Measurements from ENCODE around the gene KCNQ5.

The KCNQ5 gene

GRCh38 chr6:72787391-72788031 is 165.6 kb downstream of the KCNQ5 start:
- H3K4me2 ChIP-seq: no peak overlapping the region; the same call in 1 of the 2 replicates
- H4K20me1 ChIP-seq (ENCODE audit: insufficient read depth): no peaks in the 10 kb centered on the region
- peaks cover 77% of the 10 kb centered on the region for H3K4me1 ChIP-seq (ENCODE audit: low read depth, poor library complexity, severe bottlenecking)
- H3K36me3 ChIP-seq (ENCODE audit: insufficient read depth): no peaks in the 10 kb centered on the region
- no peak for TF ChIP-seq CTCF (conservative IDR thresholded peaks at IDR 0.05; ENCODE audit: low read depth, low read length)
- H3K9ac ChIP-seq: no peak overlapping the region
- no peaks in the 10 kb centered on the region for H3K27me3 ChIP-seq (ENCODE audit: insufficient read depth, low read depth)
- no peak overlapping the region for H3K4me3 ChIP-seq (IDR thresholded peaks at IDR 0.05; ENCODE audit: insufficient read depth, low read depth, low read length)
- H3K79me2 ChIP-seq (ENCODE audit: insufficient read depth, low read depth): peaks cover 3% of the 10 kb centered on the region; the same call in 1 of the 2 replicates
- H3K27ac ChIP-seq: no peak overlapping the region
- no peak overlapping the region for H2AFZ ChIP-seq (ENCODE audit: low read depth)

- TF ChIP-seq CTCF (conservative IDR thresholded peaks at IDR 0.05; ENCODE audit: low read depth, low read length): no peak
- H4K20me1 ChIP-seq (ENCODE audit: insufficient read depth): no peaks in the 10 kb centered on the region
- H3K9ac ChIP-seq: no peak overlapping the region
- H3K79me2 ChIP-seq (ENCODE audit: insufficient read depth, low read depth): peaks cover 5% of the 10 kb centered on the region; the same call in 1 of the 2 replicates
- H3K27ac ChIP-seq: no peak overlapping the region
- peaks cover 70% of the 10 kb centered on the region for H3K4me1 ChIP-seq (ENCODE audit: low read depth, poor library complexity, severe bottlenecking)
- H3K36me3 ChIP-seq (ENCODE audit: insufficient read depth): no peaks in the 10 kb centered on the region
- H2AFZ ChIP-seq (ENCODE audit: low read depth): no peak overlapping the region
- H3K4me2 ChIP-seq: peak overlapping the region; percentile 57; the same call in 1 of the 2 replicates
- no peak overlapping the region for H3K4me3 ChIP-seq (IDR thresholded peaks at IDR 0.05; ENCODE audit: insufficient read depth, low read depth, low read length)
- H3K27me3 ChIP-seq (ENCODE audit: insufficient read depth, low read depth): no peaks in the 10 kb centered on the region
Measured at GRCh38 chr6:72788188-72788587, 166.3 kb downstream of the KCNQ5 start.

- H3K4me3 ChIP-seq (IDR thresholded peaks at IDR 0.05; ENCODE audit: insufficient read depth, low read depth, low read length): no peak overlapping the region
- no peaks in the 10 kb centered on the region for H4K20me1 ChIP-seq (ENCODE audit: insufficient read depth)
- peak overlapping the region; percentile 57; the same call in 1 of the 2 replicates for H3K4me2 ChIP-seq
- no peaks in the 10 kb centered on the region for H3K36me3 ChIP-seq (ENCODE audit: insufficient read depth)
- peaks cover 60% of the 10 kb centered on the region for H3K4me1 ChIP-seq (ENCODE audit: low read depth, poor library complexity, severe bottlenecking)
- no peak overlapping the region for H3K9ac ChIP-seq
- no peak for TF ChIP-seq CTCF (conservative IDR thresholded peaks at IDR 0.05; ENCODE audit: low read depth, low read length)
- H3K27me3 ChIP-seq (ENCODE audit: insufficient read depth, low read depth): no peaks in the 10 kb centered on the region
- H3K79me2 ChIP-seq (ENCODE audit: insufficient read depth, low read depth): 0 out of 2 replicates have a peak, but pooled peaks cover 5% of the 10 kb centered on the region
- H2AFZ ChIP-seq (ENCODE audit: low read depth): no peak overlapping the region
- peak overlapping the region; percentile 25; the same call in 1 of the 2 replicates for H3K27ac ChIP-seq
Measured at GRCh38 chr6:72789145-72789544, 167.3 kb downstream of the KCNQ5 start.

- Histone ChIP-seq H3K27me3 (ENCODE audit: insufficient read depth, low read depth) (no peaks in the 10 kb centered on the region), H2AFZ (ENCODE audit: low read depth) (no peak overlapping the region), H4K20me1 (ENCODE audit: insufficient read depth) (no peaks in the 10 kb centered on the region), H3K4me3 (IDR thresholded peaks at IDR 0.05; ENCODE audit: insufficient read depth, low read depth, low read length) (no peak overlapping the region), H3K9ac (no peak overlapping the region), H3K4me2 (no peak overlapping the region), H3K79me2 (ENCODE audit: insufficient read depth, low read depth) (0 out of 2 replicates have a peak, but pooled peaks cover 5% of the 10 kb centered on the region), H3K36me3 (ENCODE audit: insufficient read depth) (no peaks in the 10 kb centered on the region), H3K4me1 (ENCODE audit: low read depth, poor library complexity, severe bottlenecking) (peaks cover 43% of the 10 kb centered on the region), H3K27ac (no peak overlapping the region)
- no peak for TF ChIP-seq CTCF (conservative IDR thresholded peaks at IDR 0.05; ENCODE audit: low read depth, low read length)
Measured at GRCh38 chr6:72792692-72793091, 170.8 kb downstream of the KCNQ5 start.
